Left lung (tissue), 14 donors: Measurements from ENCODE around the gene DERL3. TPM values are rescaled to one million over a fixed set of nuclear protein-coding genes. Genes with fewer than 3 reads are reported as not detected.

ENCODE experiments used
- ATAC-seq: fragments of 200-7000 bp; cut with Tn5 transposase; one replicate; pipeline ENCODE4 v1.9.1; 2020; ENCODE audit warnings: moderate library complexity
- DNase-seq, 4 donors: peaks; one replicate each; pipeline ENCODE4 v3.0.0-alpha.2; 2013 to 2020
- H3K27ac ChIP-seq, 2 donors: fragments of 200-600 bp; sonication (generic) in 1 of 2; one replicate each; pipeline versions ENCODE4 v1.5.0 to v1.8.0; 2020 to 2021
- H3K27me3 ChIP-seq, 2 donors: fragments of 200-600 bp; sonication (generic) in 1 of 2; one replicate each; pipeline versions ENCODE4 v1.5.0 to v1.8.0; 2020 to 2021
- H3K36me3 ChIP-seq, 2 donors: fragments of 200-600 bp; sonication (generic) in 1 of 2; one replicate each; pipeline versions ENCODE4 v1.5.0 to v1.8.0; 2020 to 2021
- H3K4me1 ChIP-seq, 2 donors: fragments of 200-600 bp; one replicate each; pipeline ENCODE4 v1.8.0; 2021
- H3K4me3 ChIP-seq, 2 donors: fragments of 200-600 bp; sonication (generic) in 1 of 2; one replicate each; pipeline versions ENCODE4 v1.5.0 to v1.8.0; 2020 to 2021; ENCODE audit warnings: mild to moderate bottlenecking in 1 of 2
- H3K9me3 ChIP-seq, 2 donors: fragments of 200-600 bp; sonication (generic) in 1 of 2; one replicate each; pipeline versions ENCODE4 v1.5.0 to v1.8.0; 2020 to 2021
- intact Hi-C, 2 donors: fragments of 100-400 bp; cut with DNase I; formaldehyde crosslinking; loops; one replicate each; pipeline versions ENCODE4 v1.11.2 to v1.14.2; 2022
- long read RNA-seq, 12 donors: library from polyadenylated mRNA in 2 of 12; unstranded in 2 of 12; transcript quantifications; one replicate each; pipeline ENCODE4 v2.0.0 and lab custom pipeline, GENCODE V29; 2019 to 2026
- polyA plus RNA-seq, 6 donors: library from polyadenylated mRNA; unstranded; fragments of 120-200 nt; gene quantifications; one replicate each; pipeline ENCODE4 v1.2.1, GENCODE V29; 2013; ENCODE audit not compliant: insufficient read length in 6 of 6
- total RNA-seq, 2 donors: library from RNA; stranded (reverse); fragmentation: NEBNext Ultra II Directional; extraction: Animal tissue kit (Norgen Biotek cat#: 25700); gene quantifications; one replicate each; pipeline ENCODE4 v1.2.1, GENCODE V29; 2021
- TF ChIP-seq, protein P1 (sequence below), 2 donors: fragments of 200-600 bp; sonication (generic) in 1 of 2; IDR thresholded peaks; one replicate each; pipeline versions ENCODE4 v1.5.0 to v1.8.0; 2021; ENCODE audit warnings: antibody characterized with exemption in 2 of 2
- donor health status: DM: no; HTN: yes; CAD: no.
- donor health status: DM: no; HTN: no; CAD: no.

The DERL3 gene
- 1 to 10 TPM; 6.7 to 9.4 TPM for total RNA-seq
- 1 to 10 TPM; 2.4 to 4.7 (median 3.8) TPM for polyA plus RNA-seq
- long read RNA-seq, donor 1, partial matches to known transcripts, result 0 of 2 reads
- long read RNA-seq, donor 1, other reads (novel, unspliced or antisense), result 0 of 2 reads
- long read RNA-seq, donor 2, partial matches to known transcripts, result 0 of 2 reads
- long read RNA-seq, donor 2, other reads (novel, unspliced or antisense), result 0 of 2 reads
- long read RNA-seq, donor 3, partial matches to known transcripts, result 0 of 1 reads
- long read RNA-seq, donor 3, other reads (novel, unspliced or antisense), result 0 of 1 reads
- long read RNA-seq, donor 4, partial matches to known transcripts, result 1 of 6 reads
- long read RNA-seq, donor 4, other reads (novel, unspliced or antisense), result 2 of 6 reads
- long read RNA-seq, donor 5, result 0 reads
- long read RNA-seq, donor 6, partial matches to known transcripts, result 0 of 2 reads
- long read RNA-seq, donor 6, other reads (novel, unspliced or antisense), result 0 of 2 reads
- long read RNA-seq, donor 7, result 0 reads
- long read RNA-seq, donor 8, partial matches to known transcripts, result 0 of 3 reads
- long read RNA-seq, donor 8, other reads (novel, unspliced or antisense), result 0 of 3 reads
- long read RNA-seq, donor 9, result 0 reads
- long read RNA-seq, donor 10, partial matches to known transcripts, result 0 of 11 reads
- long read RNA-seq, donor 10, other reads (novel, unspliced or antisense), result 3 of 11 reads
- long read RNA-seq, donor 11, result 0 reads
- long read RNA-seq, donor 12, result 0 reads

DNA sequence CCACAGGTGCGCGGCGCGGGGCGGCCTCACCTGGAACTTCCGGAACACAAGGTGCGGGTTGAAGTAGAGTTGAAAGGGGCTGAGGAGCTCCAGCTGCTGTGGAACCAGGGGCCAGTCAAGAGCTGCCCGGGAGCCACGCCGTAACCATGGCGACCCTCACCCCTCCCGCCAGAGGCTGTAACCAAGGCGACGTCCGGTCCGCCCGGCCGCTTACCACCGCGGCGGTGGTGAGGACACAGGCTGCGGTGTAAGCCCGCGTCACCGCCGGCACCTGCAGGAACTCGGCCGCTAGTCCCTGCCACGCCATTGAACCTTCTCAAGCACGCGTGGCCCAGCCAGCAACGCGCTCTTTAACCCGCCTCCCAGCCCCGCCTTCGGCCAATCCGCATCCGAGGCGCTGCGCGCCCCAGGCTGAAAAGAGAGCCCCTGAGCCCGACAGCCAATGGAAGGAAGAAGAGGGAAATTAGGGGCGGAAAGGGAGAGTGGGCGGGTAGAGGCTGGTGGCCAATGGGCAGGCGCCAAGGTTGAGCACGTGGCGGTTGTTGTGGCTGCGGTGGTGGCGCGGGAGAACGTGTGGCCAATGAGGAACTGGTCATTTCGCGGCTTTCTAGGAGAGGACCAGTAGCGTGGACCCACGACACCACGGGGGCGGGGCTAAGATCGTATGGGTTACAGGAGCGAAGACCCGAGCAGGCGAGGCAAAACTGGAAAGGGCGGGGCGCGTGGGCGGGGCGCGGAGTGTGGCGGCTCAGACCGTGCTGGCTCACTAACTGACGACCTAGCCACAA, at the start of gene DERL3:
Gene DERL3, minus strand, starts transcription at position 326 of the 788 bp plus-strand sequence. Its CDS starts 19 bp downstream, at position 307.
- Histone ChIP-seq H3K36me3 (peaks cover 0 to 33% of the 10 kb centered on the region in 2 donors), H3K27me3 (no peaks in the 10 kb centered on the region), H3K9me3 (no peaks in the 10 kb centered on the region), H3K4me3 (peak within 1 kb of the TSS; percentile 45 to 66), H3K27ac (no peak within 1 kb of the TSS), H3K4me1 (peaks cover 9 to 21% of the 10 kb centered on the region in 2 donors)
- TF ChIP-seq, protein P1, sequence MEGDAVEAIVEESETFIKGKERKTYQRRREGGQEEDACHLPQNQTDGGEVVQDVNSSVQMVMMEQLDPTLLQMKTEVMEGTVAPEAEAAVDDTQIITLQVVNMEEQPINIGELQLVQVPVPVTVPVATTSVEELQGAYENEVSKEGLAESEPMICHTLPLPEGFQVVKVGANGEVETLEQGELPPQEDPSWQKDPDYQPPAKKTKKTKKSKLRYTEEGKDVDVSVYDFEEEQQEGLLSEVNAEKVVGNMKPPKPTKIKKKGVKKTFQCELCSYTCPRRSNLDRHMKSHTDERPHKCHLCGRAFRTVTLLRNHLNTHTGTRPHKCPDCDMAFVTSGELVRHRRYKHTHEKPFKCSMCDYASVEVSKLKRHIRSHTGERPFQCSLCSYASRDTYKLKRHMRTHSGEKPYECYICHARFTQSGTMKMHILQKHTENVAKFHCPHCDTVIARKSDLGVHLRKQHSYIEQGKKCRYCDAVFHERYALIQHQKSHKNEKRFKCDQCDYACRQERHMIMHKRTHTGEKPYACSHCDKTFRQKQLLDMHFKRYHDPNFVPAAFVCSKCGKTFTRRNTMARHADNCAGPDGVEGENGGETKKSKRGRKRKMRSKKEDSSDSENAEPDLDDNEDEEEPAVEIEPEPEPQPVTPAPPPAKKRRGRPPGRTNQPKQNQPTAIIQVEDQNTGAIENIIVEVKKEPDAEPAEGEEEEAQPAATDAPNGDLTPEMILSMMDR (IDR thresholded peaks at IDR 0.05), result no peak
- DNase-seq (peak; percentile 69 to 100 (median 96)), ATAC-seq (peak; percentile 95)
- intact Hi-C loops, result loop anchor here (5.0 to 10.0 kb wide), 2 partner anchors 54 to 67 kb away; partner anchors contain the start of genes MMP11 (in 1 of the 2) and SMARCB1 (in 1 of the 2)

DNA sequence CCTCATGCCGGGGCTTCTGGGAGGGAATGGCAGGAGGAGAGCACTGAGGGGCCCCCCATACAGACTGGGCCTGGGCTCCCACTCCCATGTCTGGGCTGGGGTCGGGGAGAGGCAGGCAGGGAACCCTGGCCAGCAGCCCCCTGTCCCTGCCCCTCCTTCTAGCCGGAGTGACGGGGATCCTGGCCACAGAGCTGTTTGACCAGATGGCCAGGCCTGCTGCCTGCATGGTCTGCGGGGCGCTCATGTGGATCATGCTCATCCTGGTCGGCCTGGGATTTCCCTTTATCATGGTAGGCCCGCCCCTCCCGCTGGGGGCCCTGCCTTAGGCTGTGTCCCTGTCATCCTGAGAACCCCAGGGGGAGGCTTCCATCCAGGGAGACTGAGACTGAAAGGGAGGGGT, 45.3 kb upstream of the DERL3 start:
- Histone ChIP-seq H3K9me3 (no peaks in the 10 kb centered on the region), H3K4me1 (peaks cover 0 to 6% of the 10 kb centered on the region in 2 donors), H3K4me3 (no peak overlapping the region), H3K27me3 (no peaks in the 10 kb centered on the region), H3K36me3 (peaks cover 0 to 3% of the 10 kb centered on the region in 2 donors), H3K27ac (no peak overlapping the region)
- TF ChIP-seq, protein P1 (IDR thresholded peaks at IDR 0.05), result no peak
- DNase-seq (no peak), ATAC-seq (no peak)
- intact Hi-C loops, result no loop called here

DNA sequence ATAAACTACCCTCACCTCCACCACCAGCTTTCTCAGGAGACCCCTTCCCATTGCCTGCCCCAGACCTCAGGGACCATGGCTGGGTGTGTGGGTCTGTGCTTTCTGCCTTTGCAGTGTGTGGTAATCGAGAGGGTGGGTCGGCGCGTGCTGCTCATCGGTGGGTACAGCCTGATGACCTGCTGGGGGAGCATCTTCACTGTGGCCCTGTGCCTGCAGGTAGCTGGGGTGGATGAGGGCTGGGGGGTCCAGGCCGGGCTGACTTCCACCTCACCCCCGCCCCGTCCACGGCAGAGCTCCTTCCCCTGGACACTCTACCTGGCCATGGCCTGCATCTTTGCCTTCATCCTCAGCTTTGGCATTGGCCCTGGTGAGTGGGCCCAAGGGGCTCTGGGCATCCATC, 44.9 kb upstream of the DERL3 start:
- TF ChIP-seq, protein P1 (IDR thresholded peaks at IDR 0.05), result no peak
- intact Hi-C loops, result no loop called here
- DNase-seq, result no peak
- Histone ChIP-seq H3K27ac (no peak overlapping the region), H3K9me3 (no peaks in the 10 kb centered on the region), H3K27me3 (no peaks in the 10 kb centered on the region), H3K4me1 (peaks cover 0 to 6% of the 10 kb centered on the region in 2 donors), H3K4me3 (no peak overlapping the region), H3K36me3 (peaks cover 0 to 3% of the 10 kb centered on the region in 2 donors)
- no peak for ATAC-seq

DNA sequence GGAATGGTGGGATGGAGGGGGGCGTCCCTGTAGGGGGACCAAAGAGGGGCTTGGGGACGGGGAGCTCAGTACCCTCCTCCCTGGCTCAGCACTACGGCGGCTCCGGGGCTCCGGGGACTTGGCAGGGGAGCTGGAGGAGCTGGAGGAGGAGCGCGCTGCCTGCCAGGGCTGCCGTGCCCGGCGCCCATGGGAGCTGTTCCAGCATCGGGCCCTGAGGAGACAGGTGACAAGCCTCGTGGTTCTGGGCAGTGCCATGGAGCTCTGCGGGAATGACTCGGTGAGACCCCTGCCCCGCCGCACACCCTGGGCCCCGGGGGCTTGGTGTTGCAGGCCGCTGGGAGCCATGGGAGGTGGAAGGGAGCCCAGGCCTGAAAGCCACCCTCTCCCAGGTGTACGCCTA, 43.6 kb upstream of the DERL3 start:
- Histone ChIP-seq H3K36me3 (peaks cover 0 to 10% of the 10 kb centered on the region in 2 donors), H3K27ac (no peak overlapping the region), H3K9me3 (no peaks in the 10 kb centered on the region), H3K27me3 (no peaks in the 10 kb centered on the region), H3K4me1 (no peaks in the 10 kb centered on the region), H3K4me3 (no peak overlapping the region)
- ATAC-seq (no peak), DNase-seq (no peak)
- intact Hi-C loops, result no loop called here
- TF ChIP-seq, protein P1 (IDR thresholded peaks at IDR 0.05), result no peak
